GM21737 (cell line): ENCODE measurements around the gene JUND.

Experiments
- ATAC-seq: cut with Tn5 transposase; IDR thresholded peaks from one replicate; pipeline ENCODE4 v1.9.1; 2021; ENCODE audit warnings: mild to moderate bottlenecking, moderate library complexity; ENCODE audit not compliant: unreplicated experiment

JUND gene

GRCh38 chr19:18308948-18309325 is 27.5 kb upstream of the JUND start:
- ATAC-seq: no peak

DNA sequence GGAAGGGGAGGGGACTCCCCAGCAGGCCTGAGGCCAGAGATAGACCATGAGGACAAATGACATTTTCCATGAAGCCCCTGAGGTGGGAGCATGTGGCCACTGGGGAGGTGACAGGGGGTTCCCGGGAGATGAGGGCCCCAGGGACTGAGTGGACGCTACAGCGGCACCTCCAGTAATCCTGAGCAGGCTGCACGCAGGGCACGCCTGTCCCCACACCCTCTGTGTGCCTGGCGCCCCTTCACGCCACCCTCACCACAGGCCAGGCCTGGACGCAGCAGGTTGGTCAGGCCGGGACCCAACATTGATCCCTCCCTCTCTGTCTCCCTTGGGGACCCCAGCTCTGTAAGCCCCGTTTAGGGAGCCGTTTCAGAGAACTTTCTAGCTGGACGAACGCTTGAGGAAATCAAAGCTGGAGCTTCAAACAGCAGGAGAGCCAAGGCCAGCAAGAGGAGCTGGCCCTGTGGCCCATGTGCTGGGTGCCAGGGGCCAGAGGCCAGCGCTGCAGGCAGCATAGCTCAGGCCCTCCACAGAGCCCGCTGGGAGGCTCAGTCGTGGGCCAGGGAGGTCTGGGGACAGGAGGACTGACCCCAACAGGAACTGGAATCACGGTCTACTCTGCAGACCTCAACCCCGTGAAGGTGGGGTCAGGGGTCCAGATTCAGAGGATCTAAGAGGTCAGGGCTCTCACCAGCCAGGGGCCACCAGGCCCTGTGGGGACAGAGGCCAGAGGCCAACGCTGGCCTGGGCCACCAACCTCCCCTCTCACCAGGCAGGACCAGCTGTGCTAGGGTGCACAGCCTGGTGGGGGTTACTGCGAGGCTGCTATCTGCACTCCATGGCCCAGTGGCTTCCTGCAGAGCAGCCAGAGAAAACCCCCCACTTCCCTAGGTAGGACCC is 26.9 kb upstream of the JUND start:
- ATAC-seq: no peak

DNA sequence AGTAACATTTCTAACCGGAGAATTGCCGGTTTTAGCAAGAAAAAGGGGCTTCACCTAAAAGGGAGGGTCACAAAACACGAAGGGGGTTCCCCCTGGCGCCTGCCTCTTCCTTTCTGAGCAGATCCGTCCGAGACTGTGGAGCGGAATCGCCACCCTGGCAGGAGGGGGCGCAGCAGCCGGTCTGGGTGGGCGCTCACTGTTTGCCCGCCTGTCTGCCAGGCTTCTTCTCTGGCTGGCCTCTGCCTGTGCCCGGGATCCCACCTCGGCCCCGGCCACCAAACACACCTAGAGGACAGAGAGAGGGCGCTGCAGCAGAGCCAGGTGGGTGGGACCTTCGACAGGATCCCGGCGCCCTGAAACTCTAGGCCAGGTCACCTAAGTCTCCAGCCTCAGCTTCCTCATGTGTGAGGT is 25.9 kb upstream of the JUND start:
- no peak for ATAC-seq

- no peak for ATAC-seq
Observed at GRCh38 chr19:18306888-18307260, 25.5 kb upstream of the JUND start.

GRCh38 chr19:18306209-18306887 is 24.9 kb upstream of the JUND start:
- no peak for ATAC-seq

- no peak for ATAC-seq
Observed at GRCh38 chr19:18304458-18305310, 23.3 kb upstream of the JUND start.

- no peak for ATAC-seq
Observed at GRCh38 chr19:18304208-18304457, 22.7 kb upstream of the JUND start.

DNA sequence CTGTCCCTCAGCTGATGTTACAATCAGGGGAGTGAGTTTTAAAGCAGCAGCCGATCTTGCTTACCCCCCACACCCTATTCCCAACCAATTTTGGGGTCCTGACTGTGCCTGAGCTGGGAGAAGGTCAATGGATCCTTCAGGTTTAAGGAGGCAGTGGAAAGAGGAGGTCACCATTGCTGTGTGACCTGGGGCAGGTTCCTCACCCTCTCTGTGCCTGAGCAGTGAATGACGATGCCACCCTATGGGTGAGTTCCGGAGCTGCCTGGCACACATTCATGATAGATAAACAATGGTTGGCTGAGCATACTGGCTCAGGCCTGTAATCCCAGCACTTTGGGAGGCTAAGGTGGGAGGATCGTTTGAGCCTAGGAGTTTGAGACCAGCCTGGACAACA is 20.3 kb upstream of the JUND start:
- ATAC-seq: no peak

DNA sequence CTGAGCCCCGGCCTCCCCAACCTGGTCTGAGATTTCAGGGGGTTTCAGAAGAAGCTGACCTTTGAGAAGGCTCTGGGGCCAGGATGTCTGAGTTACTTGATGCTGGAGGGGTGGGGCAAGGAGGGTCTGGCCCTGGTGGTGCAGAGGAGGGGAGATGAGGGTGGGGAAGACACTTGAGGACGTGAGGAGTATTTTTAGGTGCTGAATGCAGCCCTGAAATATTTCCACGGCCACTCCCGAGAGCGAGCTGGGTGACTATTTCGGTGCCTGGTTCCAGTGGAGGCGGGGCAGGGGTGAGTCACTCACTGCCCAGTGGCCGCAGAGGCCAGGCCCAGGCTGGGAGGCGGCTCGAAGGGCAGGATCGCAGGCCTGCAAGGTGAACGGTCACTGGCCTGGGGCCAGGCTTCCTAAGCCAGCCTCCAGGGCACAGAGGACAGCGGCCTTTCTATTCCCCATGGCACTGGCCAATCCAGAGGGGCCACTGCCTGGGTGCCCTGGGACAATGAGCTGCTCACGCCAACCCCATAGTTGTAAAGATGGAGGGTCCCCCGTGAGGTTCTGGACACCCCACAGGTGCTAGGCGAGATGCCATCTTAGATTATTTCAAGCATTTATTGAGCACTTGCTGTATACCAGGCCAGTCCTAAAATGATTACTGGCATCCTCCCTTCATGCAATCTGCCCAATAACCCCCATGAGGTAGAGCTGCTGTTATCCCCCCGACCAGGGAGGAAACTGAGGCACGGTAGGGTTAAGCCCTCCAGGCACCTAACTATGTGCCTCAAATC is 19.7 kb upstream of the JUND start:
- ATAC-seq: no peak

DNA sequence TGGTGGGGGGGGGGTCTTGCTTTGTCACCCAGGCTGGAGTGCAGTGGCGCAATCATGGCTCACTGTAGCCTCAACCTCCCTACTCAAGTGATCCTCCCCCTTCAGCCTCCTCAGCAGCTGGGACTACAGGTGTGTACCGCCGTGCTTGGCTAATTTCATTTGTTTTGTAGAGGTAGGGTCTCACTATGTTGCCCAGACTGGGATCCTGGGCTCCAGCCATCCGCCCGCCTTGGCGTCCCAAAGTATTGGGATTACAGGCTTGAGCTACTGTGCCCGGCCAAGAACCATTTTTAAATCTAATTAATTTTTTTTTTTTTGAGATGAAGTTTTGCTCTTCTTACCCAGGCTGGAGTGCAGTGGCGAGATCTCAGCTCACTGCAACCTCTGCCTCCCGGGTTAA is 18.2 kb upstream of the JUND start:
- ATAC-seq: no peak

DNA sequence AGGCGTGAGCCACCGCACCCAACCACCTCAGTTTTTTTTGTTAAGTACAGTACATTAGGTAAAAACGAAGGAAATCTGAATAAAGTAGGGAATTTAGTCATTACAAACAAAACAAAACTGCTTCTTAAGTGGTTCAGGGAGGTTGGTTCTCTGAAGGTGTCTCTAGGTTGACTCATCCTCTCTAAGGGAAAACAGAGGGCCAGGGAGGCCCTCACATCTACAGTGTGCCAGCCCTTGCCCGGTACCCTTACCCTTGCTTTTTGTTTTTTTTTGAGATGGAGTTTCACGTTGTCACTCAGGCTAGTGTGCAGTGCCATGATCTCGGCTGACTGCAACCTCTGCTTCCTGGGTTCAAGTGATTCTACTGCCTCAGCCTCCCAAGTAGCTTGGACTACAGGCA is 17.2 kb upstream of the JUND start:
- no peak for ATAC-seq

DNA sequence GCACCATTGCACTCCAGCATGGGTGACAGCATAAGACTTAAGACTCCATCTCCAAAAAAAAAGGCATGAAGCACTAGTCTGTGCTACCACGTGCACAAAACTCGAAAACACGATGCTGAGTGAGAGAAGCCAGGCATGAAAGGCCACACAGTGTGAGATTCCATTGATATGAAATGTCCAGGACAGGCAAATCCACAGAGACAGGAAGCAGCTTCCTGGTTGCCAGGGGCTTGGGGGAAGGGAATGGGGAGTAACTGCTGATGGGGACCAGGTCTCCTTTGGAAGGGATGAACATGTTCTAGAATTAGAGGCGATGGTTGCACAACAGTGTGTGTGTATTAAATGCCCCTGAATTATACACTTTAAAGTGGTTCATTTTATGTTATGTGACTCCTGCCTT is 15.9 kb upstream of the JUND start:
- no peak for ATAC-seq

- ATAC-seq: no peak
Observed at GRCh38 chr19:18295034-18295451, 13.6 kb upstream of the JUND start.

GRCh38 chr19:18294467-18294864 is 13.0 kb upstream of the JUND start:
- ATAC-seq: no peak

- no peak for ATAC-seq
Observed at GRCh38 chr19:18293642-18294466, 12.4 kb upstream of the JUND start.

DNA sequence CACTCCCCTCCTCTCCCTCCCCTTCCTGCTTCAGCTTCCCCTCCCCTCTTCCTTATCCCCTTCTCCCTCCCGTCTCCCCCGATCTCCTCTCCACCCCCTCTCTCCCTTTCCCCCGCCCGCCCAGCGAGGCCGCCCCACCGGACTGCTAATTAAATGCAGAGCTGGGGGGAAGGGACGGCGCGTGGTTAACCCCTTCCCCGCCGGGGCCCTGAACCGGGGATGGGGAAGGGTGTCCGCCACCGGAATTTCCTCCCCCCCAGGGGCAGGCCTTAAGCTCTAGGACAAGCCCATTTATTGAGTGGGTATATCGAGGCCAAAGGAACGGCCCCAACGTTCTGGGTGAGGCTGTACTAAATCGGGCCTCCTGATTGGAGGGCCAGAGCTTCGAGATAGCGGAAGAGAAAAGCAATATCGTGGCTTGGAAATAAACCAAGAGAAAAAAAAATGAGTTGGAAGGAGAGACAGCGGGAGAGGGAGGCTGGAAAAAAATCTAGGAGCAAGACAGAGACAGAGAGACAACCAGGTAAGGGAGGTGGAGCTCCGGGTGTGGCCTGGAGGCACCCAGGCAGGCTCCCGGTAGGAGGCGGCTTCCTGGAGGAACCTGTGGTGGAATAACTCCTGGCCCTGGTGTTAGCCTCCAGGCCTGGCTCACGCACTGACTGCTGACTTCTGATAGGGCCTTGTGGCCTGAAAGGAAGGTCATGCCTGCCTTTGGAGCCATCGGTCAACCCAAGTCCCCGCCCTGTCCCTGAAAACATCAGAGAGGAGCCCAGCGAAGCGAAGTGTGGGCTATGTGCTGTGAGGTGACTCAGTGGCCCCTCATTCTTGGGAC is 11.6 kb upstream of the JUND start:
- no peak for ATAC-seq

- no peak for ATAC-seq
Observed at GRCh38 chr19:18292462-18292809, 11.0 kb upstream of the JUND start.

- no peak for ATAC-seq
Observed at GRCh38 chr19:18291590-18292461, 10.4 kb upstream of the JUND start.
